CD14-positive monocyte (primary cell): ENCODE measurements around the gene MAN1C1. TPM values are rescaled to one million over a fixed set of nuclear protein-coding genes. Genes with fewer than 3 reads are reported as not detected.

Experiments
- DNase-seq, 3 donors: peaks; one replicate each; pipeline ENCODE4 v3.0.0-alpha.2; 2011 to 2022
- H2AFZ ChIP-seq: 2 replicates; pipeline ENCODE4 v1.6.0; 2012; ENCODE audit warnings: mild to moderate bottlenecking, low read depth, low read length, inconsistent platforms; ENCODE audit not compliant: insufficient read depth, poor library complexity, severe bottlenecking
- H3K27ac ChIP-seq, 2 donors: 1 replicate in 1 of 2; 2 replicates in 1 of 2; pipeline ENCODE4 v1.5.1; 2012 to 2013; ENCODE audit warnings: low read length in 2 of 2, control low read depth in 1 of 2, inconsistent platforms in 1 of 2, low read depth in 1 of 2, mild to moderate bottlenecking in 1 of 2
- H3K27me3 ChIP-seq, 2 donors: one replicate each; pipeline versions ENCODE4 v1.6.0 to v1.6.1; 2011 to 2013; ENCODE audit warnings: low read length in 2 of 2; ENCODE audit not compliant: control insufficient read depth in 2 of 2, insufficient read depth in 2 of 2
- H3K36me3 ChIP-seq, 2 donors: replicated peaks in 1 of 2; 1 replicate in 1 of 2; 2 replicates in 1 of 2; pipeline versions ENCODE4 v1.5.1 to v1.6.1; 2012 to 2013; ENCODE audit warnings: low read length in 2 of 2, control low read depth in 1 of 2, inconsistent platforms in 1 of 2, mild to moderate bottlenecking in 1 of 2; ENCODE audit not compliant: insufficient read depth in 2 of 2, control insufficient read depth in 1 of 2
- H3K4me1 ChIP-seq, 2 donors: 1 replicate in 1 of 2; 2 replicates in 1 of 2; pipeline versions ENCODE4 v1.5.1 to v1.6.1; 2012 to 2013; ENCODE audit warnings: low read length in 2 of 2, control low read depth in 1 of 2, inconsistent platforms in 1 of 2, mild to moderate bottlenecking in 1 of 2, moderate library complexity in 1 of 2; ENCODE audit not compliant: insufficient read depth in 2 of 2, control insufficient read depth in 1 of 2
- H3K4me2 ChIP-seq: replicated peaks from 2 replicates; pipeline ENCODE3; 2012; ENCODE audit warnings: low read length, moderate library complexity, mild to moderate bottlenecking; ENCODE audit not compliant: poor library complexity, severe bottlenecking; ENCODE audit errors: extremely low read depth
- H3K4me3 ChIP-seq, 3 experiments: fragments of 200-600 bp in 1 of 3; sonication (generic) in 1 of 3; replicated peaks in 1 of 3; 1 replicate in 2 of 3; 2 replicates in 1 of 3; pipeline ENCODE4 v1.5.1; 2011 to 2013; ENCODE audit warnings: low read length in 3 of 3, mild to moderate bottlenecking in 3 of 3, control low read depth in 2 of 3, low read depth in 2 of 3, inconsistent platforms in 1 of 3, moderate library complexity in 1 of 3
- H3K79me2 ChIP-seq: 2 replicates; pipeline ENCODE4 v1.6.0; 2012; ENCODE audit warnings: mild to moderate bottlenecking, control low read depth, inconsistent platforms, low read length, moderate library complexity; ENCODE audit not compliant: insufficient read depth
- H3K9ac ChIP-seq: 2 replicates; pipeline ENCODE4 v1.6.0; 2017; ENCODE audit warnings: low read length, mild to moderate bottlenecking; ENCODE audit not compliant: insufficient read depth, poor library complexity, severe bottlenecking
- H3K9me3 ChIP-seq, 2 donors: replicated peaks in 1 of 2; 1 replicate in 1 of 2; 2 replicates in 1 of 2; pipeline versions ENCODE4 v1.5.1 to v1.6.1; 2012 to 2013; ENCODE audit warnings: low read length in 2 of 2, control low read depth in 1 of 2; ENCODE audit not compliant: control insufficient read depth in 1 of 2, insufficient read depth in 1 of 2
- H4K20me1 ChIP-seq: 2 replicates; pipeline ENCODE4 v1.6.0; 2012; ENCODE audit warnings: mild to moderate bottlenecking, low read length, control low read depth, moderate library complexity; ENCODE audit not compliant: insufficient read depth
- H3K27ac Mint-ChIP-seq, 7 donors: one replicate each; pipeline ENCODE4 v1.8.0; 2020; ENCODE audit warnings: mild to moderate bottlenecking in 7 of 7, mixed read lengths in 7 of 7, moderate library complexity in 6 of 7, inconsistent platforms in 2 of 7
- H3K27me3 Mint-ChIP-seq, 3 donors: one replicate each; pipeline ENCODE4 v1.8.0; 2021 to 2022; ENCODE audit warnings: low read depth in 3 of 3, mild to moderate bottlenecking in 3 of 3, mixed read lengths in 3 of 3, moderate library complexity in 3 of 3, inconsistent platforms in 1 of 3
- H3K36me3 Mint-ChIP-seq, 2 donors: one replicate each; pipeline ENCODE4 v1.8.0; 2020; ENCODE audit warnings: mixed read lengths in 2 of 2, inconsistent platforms in 1 of 2, mild to moderate bottlenecking in 1 of 2
- H3K4me1 Mint-ChIP-seq: one replicate; pipeline ENCODE4 v1.8.0; 2020; ENCODE audit warnings: mild to moderate bottlenecking, mixed read lengths
- H3K4me3 Mint-ChIP-seq, 2 donors: one replicate each; pipeline ENCODE4 v1.8.0; 2020; ENCODE audit warnings: mild to moderate bottlenecking in 2 of 2, mixed read lengths in 2 of 2, moderate library complexity in 1 of 2
- H3K9me3 Mint-ChIP-seq, 7 donors: one replicate each; pipeline ENCODE4 v1.8.0; 2020 to 2022; ENCODE audit warnings: mixed read lengths in 7 of 7, mild to moderate bottlenecking in 6 of 7, moderate library complexity in 6 of 7, inconsistent platforms in 2 of 7
- WGBS: methylation state at CpG from one replicate; pipeline ENCODE4 v1.1.5; 2013; ENCODE audit warnings: missing lambda C conversion rate; ENCODE audit not compliant: insufficient coverage; 5-methylcytosine and 5-hydroxymethylcytosine counted together
- intact Hi-C, 2 donors: fragments of 100-400 bp; cut with micrococcal nuclease; formaldehyde crosslinking; loops; one replicate each; pipeline versions ENCODE4 v1.15.0 to v1.15.1; 2023
- polyA plus RNA-seq, 3 donors: library from polyadenylated mRNA; depleted of rRNA in 1 of 3; unstranded in 2 of 3; stranded (reverse) in 1 of 3; fragments of 300-500 nt in 2 of 3; fragments of >200 nt in 1 of 3; fragmentation: Illumina TruSeq in 2 of 3; gene quantifications; 1 replicate in 2 of 3; 2 replicates in 1 of 3; pipeline ENCODE4 v1.2.3, GENCODE V29; 2012 to 2021
- TF ChIP-seq, protein P1 (sequence below): fragments of 200-600 bp; IDR thresholded peaks from one replicate; pipeline ENCODE4 v1.8.0; 2022; ENCODE audit warnings: antibody characterized with exemption, mild to moderate bottlenecking

MAN1C1 gene
- polyA plus RNA-seq, 3 donors, result 1.2 to 7.2 (median 1.7) TPM

DNA sequence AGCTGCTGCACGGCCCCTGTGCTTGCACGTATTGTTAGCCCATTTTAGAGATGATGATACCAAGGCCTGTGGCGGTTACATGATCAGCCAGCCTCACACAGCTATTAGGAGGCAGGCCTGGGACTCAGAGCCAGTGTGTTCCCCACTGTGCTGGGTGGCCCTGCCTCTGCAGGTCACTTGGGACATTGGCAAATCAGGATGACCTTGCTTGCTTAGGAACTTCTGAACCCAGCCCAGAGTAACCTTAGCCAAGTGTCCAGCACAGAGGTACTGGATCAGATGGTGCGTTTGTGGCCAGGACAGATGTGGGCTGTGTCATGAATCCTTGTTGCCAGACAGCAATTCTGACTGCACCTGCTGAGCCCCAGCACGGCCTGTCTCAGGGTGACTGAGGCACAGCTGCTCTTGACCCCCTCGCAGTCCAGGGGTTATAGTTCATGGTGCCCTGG lies 45.0 kb upstream of the MAN1C1 start:
- DNase-seq, result no peak
- Histone ChIP-seq H4K20me1 (no peaks in the 10 kb centered on the region), H3K27ac (no peak overlapping the region), H3K4me2 (no peak overlapping the region), H3K36me3 (peaks cover 3 to 14% of the 10 kb centered on the region in 2 donors), H3K27me3 (no peaks in the 10 kb centered on the region), H3K4me1 (no peaks in the 10 kb centered on the region), H3K79me2 (no peaks in the 10 kb centered on the region), H3K9ac (no peak overlapping the region), H3K4me3 (no peak overlapping the region), H3K9me3 (no peaks in the 10 kb centered on the region), H2AFZ (no peak overlapping the region)
- Mint-ChIP-seq H3K36me3 (peaks cover 13 to 24% of the 10 kb centered on the region in 2 donors), H3K9me3 (no peaks in the 10 kb centered on the region), H3K27me3 (peaks cover 0 to 12% (median 8%) of the 10 kb centered on the region in 3 donors), H3K4me3 (no peak overlapping the region), H3K4me1 (peaks cover 7% of the 10 kb centered on the region), H3K27ac (no peak overlapping the region)
- intact Hi-C loops, result no loop called here
- WGBS, result 94% methylated on average over 6 of the region's 6 CpGs
- TF ChIP-seq, protein P1, sequence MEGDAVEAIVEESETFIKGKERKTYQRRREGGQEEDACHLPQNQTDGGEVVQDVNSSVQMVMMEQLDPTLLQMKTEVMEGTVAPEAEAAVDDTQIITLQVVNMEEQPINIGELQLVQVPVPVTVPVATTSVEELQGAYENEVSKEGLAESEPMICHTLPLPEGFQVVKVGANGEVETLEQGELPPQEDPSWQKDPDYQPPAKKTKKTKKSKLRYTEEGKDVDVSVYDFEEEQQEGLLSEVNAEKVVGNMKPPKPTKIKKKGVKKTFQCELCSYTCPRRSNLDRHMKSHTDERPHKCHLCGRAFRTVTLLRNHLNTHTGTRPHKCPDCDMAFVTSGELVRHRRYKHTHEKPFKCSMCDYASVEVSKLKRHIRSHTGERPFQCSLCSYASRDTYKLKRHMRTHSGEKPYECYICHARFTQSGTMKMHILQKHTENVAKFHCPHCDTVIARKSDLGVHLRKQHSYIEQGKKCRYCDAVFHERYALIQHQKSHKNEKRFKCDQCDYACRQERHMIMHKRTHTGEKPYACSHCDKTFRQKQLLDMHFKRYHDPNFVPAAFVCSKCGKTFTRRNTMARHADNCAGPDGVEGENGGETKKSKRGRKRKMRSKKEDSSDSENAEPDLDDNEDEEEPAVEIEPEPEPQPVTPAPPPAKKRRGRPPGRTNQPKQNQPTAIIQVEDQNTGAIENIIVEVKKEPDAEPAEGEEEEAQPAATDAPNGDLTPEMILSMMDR, result no peak

DNA sequence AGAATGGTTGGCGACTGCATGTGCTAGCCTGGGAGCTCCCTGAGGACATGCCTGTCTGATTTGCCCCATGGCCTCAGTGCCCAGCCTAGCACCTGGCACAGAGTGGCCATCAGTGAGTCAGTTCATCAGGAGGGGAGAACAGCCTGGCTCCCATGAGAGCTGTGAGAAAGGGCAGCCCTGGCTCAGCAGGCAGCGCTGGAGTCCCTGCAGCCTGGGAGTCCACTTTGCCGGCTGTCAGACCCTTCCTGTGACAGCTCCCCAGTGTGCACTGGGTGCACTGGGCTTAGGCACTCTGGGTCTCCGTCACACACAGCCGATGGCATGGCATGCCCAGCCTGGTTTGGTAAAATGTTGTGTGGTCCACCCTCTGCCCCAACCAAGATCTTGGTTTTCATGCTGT lies 44.5 kb upstream of the MAN1C1 start:
- Histone ChIP-seq H4K20me1 (no peaks in the 10 kb centered on the region), H3K79me2 (no peaks in the 10 kb centered on the region), H3K9me3 (no peaks in the 10 kb centered on the region), H3K4me3 (no peak overlapping the region), H3K9ac (no peak overlapping the region), H3K27me3 (no peaks in the 10 kb centered on the region), H2AFZ (no peak overlapping the region), H3K4me1 (no peaks in the 10 kb centered on the region), H3K4me2 (no peak overlapping the region), H3K36me3 (peaks cover 3 to 9% of the 10 kb centered on the region in 2 donors), H3K27ac (no peak overlapping the region)
- no peak for DNase-seq
- Mint-ChIP-seq H3K27me3 (peaks cover 0 to 12% (median 8%) of the 10 kb centered on the region in 3 donors), H3K27ac (no peak overlapping the region), H3K4me1 (peaks cover 7% of the 10 kb centered on the region), H3K36me3 (peaks cover 9 to 19% of the 10 kb centered on the region in 2 donors), H3K9me3 (no peaks in the 10 kb centered on the region), H3K4me3 (no peak overlapping the region)
- TF ChIP-seq, protein P1, result no peak
- WGBS, result 96% methylated on average over 3 of the region's 5 CpGs
- intact Hi-C loops, result no loop called here
